Colonic mucosa (tissue), 4 donors: Measurements from ENCODE around the gene ANKRD12. TPM values are rescaled to one million over a fixed set of nuclear protein-coding genes. Genes with fewer than 3 reads are reported as not detected.

Experiments
- DNase-seq: peaks from one replicate; pipeline ENCODE4 v3.0.0-alpha.2; 2020
- H3K27ac ChIP-seq: fragments of 200-600 bp; one replicate; pipeline ENCODE4 v1.8.0; 2021
- H3K27me3 ChIP-seq: fragments of 200-600 bp; one replicate; pipeline ENCODE4 v1.8.0; 2021
- H3K36me3 ChIP-seq: fragments of 200-600 bp; one replicate; pipeline ENCODE4 v1.8.0; 2021
- H3K4me1 ChIP-seq: fragments of 200-600 bp; one replicate; pipeline ENCODE4 v1.8.0; 2021; ENCODE audit warnings: mild to moderate bottlenecking
- H3K4me3 ChIP-seq: fragments of 200-600 bp; one replicate; pipeline ENCODE4 v1.8.0; 2021
- H3K9ac ChIP-seq, 2 donors: one replicate each; pipeline ENCODE4 v1.7.0; 2013; ENCODE audit warnings: control low read depth in 2 of 2, low read depth in 2 of 2, low read length in 2 of 2
- H3K9me3 ChIP-seq: fragments of 200-600 bp; one replicate; pipeline ENCODE4 v1.8.0; 2021
- intact Hi-C: fragments of 100-400 bp; cut with DNase I; formaldehyde crosslinking; loops from one replicate; pipeline ENCODE4 v1.14.1; 2022
- total RNA-seq, 2 donors: library from RNA; stranded (reverse); fragmentation: NEBNext Ultra II Directional in 1 of 2; extraction: Animal tissue kit (Norgen Biotek cat#: 25700) in 1 of 2; gene quantifications; one replicate each; pipeline ENCODE4 v1.2.1, GENCODE V29; 2021
- TF ChIP-seq, protein P1 (sequence below): fragments of 200-600 bp; IDR thresholded peaks from one replicate; pipeline ENCODE4 v1.8.0; 2022; ENCODE audit warnings: antibody characterized with exemption, mild to moderate bottlenecking
- donor health status: healthy.
- donor health status: DM: no; HTN: no; CAD: no.
- donor health status: DM: no; HTN: no; CAD: no.

The ANKRD12 gene
- total RNA-seq, 2 donors from 2014 or later: 27.9 to 55.7 TPM

DNA sequence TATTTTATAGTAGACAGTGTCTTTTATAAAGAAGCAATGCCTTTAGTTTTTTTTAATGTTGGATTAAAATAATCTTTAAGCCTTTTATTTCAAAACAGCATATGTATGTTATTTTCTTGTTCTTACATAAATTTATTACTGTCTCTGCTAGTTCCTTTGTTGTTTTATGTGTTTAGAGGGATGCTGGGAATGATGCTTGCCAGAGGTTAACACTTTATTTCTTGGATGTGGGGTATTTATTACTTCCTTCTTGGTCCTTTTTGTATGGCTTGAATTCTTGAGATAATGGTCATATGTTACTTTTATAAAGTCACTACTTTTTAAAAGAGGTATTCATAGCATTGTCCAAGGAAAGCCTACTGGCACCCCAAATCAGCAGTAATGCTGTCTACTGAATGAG is 63.1 kb downstream of the ANKRD12 start:
- TF ChIP-seq, protein P1, sequence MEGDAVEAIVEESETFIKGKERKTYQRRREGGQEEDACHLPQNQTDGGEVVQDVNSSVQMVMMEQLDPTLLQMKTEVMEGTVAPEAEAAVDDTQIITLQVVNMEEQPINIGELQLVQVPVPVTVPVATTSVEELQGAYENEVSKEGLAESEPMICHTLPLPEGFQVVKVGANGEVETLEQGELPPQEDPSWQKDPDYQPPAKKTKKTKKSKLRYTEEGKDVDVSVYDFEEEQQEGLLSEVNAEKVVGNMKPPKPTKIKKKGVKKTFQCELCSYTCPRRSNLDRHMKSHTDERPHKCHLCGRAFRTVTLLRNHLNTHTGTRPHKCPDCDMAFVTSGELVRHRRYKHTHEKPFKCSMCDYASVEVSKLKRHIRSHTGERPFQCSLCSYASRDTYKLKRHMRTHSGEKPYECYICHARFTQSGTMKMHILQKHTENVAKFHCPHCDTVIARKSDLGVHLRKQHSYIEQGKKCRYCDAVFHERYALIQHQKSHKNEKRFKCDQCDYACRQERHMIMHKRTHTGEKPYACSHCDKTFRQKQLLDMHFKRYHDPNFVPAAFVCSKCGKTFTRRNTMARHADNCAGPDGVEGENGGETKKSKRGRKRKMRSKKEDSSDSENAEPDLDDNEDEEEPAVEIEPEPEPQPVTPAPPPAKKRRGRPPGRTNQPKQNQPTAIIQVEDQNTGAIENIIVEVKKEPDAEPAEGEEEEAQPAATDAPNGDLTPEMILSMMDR: no peak
- Histone ChIP-seq H3K36me3 (no peaks in the 10 kb centered on the region), H3K27ac (no peak overlapping the region), H3K4me1 (no peaks in the 10 kb centered on the region), H3K4me3 (no peak overlapping the region), H3K27me3 (no peaks in the 10 kb centered on the region), H3K9ac (no peak overlapping the region), H3K9me3 (no peaks in the 10 kb centered on the region)
- no peak for DNase-seq
- intact Hi-C loops: no loop called here

DNA sequence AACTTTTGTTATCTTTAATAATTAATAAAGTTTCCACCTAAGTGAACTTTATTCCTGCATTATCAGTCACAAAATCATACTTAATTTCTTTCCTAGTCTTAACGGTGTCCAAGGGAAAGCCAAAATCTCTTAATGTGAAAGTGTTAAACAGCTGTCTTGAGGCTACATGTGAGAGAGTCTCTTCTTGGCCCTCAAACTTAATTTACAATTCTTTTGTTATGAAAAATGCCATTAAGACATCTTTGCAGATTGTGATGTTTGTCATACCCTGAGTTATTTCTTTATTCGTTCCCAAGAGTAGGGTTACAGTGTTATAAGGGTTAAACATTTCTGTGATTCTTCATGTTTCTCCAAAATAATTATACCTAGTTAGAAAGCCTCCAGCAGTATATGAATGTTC is 64.6 kb downstream of the ANKRD12 start:
- Histone ChIP-seq H3K27me3 (no peaks in the 10 kb centered on the region), H3K27ac (no peak overlapping the region), H3K4me1 (no peaks in the 10 kb centered on the region), H3K4me3 (no peak overlapping the region), H3K9ac (no peak overlapping the region), H3K36me3 (no peaks in the 10 kb centered on the region), H3K9me3 (no peaks in the 10 kb centered on the region)
- TF ChIP-seq, protein P1: no peak
- no peak for DNase-seq
- intact Hi-C loops: no loop called here

DNA sequence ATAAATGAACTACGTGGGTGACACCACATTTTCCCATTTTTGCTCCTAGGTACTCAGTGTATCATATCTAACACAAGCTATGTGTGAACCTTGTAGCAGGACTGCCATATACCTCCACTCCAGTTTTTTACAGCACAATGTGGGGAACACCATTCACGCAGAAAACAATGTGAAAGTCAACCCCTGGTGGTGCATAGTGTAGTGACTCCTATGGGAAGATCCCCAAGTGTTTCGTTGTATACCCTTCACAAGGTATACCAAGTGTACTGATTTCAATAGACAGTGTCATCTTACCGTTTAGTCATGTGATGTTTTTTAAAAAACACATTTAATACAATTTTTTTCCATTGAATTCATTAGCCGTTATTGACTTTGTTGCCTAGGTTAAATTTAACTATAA is 68.1 kb downstream of the ANKRD12 start:
- no peaks in the 10 kb centered on the region for H3K27me3 ChIP-seq
- intact Hi-C loops: no loop called here
- no peak for DNase-seq
- H3K9ac ChIP-seq: no peak overlapping the region
- no peaks in the 10 kb centered on the region for H3K4me1 ChIP-seq
- H3K27ac ChIP-seq: no peak overlapping the region
- H3K9me3 ChIP-seq: no peaks in the 10 kb centered on the region
- no peak overlapping the region for H3K4me3 ChIP-seq
- H3K36me3 ChIP-seq: no peaks in the 10 kb centered on the region
- TF ChIP-seq, protein P1: no peak

DNA sequence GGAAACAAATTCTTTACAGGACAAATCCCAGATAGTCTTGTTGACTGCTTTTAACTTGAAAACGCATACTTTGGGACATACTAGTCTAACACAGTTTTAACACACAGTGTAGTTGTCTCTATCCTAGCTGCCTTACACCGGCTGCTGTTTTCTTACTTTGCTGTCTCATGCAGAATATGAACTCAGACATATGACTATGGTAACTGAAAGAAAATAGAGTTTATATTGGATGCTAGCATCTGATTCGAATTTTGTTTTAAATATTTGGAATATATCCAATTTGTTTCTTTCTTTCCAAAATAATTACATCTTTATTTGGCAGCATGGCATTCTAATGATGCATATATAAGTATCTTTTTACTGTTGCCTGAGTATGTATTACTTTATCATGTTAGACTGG is 69.8 kb downstream of the ANKRD12 start:
- Histone ChIP-seq H3K4me1 (no peaks in the 10 kb centered on the region), H3K27me3 (no peaks in the 10 kb centered on the region), H3K36me3 (no peaks in the 10 kb centered on the region), H3K9ac (no peak overlapping the region), H3K9me3 (no peaks in the 10 kb centered on the region), H3K27ac (no peak overlapping the region), H3K4me3 (no peak overlapping the region)
- TF ChIP-seq, protein P1: no peak
- intact Hi-C loops: no loop called here
- no peak for DNase-seq

DNA sequence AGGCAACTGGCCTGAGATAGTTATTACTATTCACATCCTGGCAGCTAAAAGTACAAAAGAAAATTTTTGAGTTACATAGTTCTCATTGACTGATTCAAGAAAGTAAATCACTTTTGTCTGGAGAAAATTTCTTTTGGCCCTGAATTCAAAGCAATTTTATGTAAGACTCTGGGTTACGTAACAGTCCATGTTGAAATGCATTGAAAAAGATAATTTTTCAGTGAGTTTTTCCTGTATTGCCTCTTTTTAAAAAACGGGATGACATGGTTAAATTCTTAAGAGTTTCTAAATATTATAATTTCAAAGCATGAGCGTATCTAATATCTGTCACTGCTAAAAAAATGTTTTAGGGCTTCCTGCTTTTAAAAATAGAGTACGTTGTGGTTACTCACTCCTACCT is 72.7 kb downstream of the ANKRD12 start:
- Histone ChIP-seq H3K9me3 (no peaks in the 10 kb centered on the region), H3K4me1 (no peaks in the 10 kb centered on the region), H3K36me3 (no peaks in the 10 kb centered on the region), H3K9ac (no peak overlapping the region), H3K4me3 (no peak overlapping the region), H3K27me3 (no peaks in the 10 kb centered on the region), H3K27ac (no peak overlapping the region)
- TF ChIP-seq, protein P1: no peak
- DNase-seq: no peak
- intact Hi-C loops: no loop called here

DNA sequence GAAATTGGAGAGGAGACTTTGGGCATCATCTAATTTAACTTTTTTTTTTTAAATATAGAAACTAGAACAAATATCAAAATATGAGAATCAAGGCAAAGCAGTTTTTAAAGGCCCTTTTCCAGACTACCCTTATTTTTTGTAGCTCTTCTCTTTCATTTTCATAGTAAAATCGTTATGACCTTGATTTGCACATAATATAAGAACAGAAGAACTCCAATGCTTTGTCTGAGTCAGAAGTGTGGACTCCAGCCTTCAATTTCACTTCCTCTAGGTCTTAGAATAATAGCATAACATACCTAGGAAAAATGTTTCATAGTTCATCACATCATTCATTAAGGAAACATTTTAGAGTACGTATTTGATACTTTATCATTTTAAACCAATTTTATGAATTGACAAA is 74.4 kb downstream of the ANKRD12 start:
- no peaks in the 10 kb centered on the region for H3K4me1 ChIP-seq
- TF ChIP-seq, protein P1: no peak
- no peak for DNase-seq
- H3K9ac ChIP-seq: no peak overlapping the region
- no peaks in the 10 kb centered on the region for H3K9me3 ChIP-seq
- no peak overlapping the region for H3K4me3 ChIP-seq
- no peaks in the 10 kb centered on the region for H3K36me3 ChIP-seq
- no peak overlapping the region for H3K27ac ChIP-seq
- H3K27me3 ChIP-seq: no peaks in the 10 kb centered on the region
- intact Hi-C loops: no loop called here
